D721Med (cell line): ENCODE measurements around the gene TSC22D1.

Experiments used
- DNase-seq: peaks from one replicate; pipeline ENCODE4 v3.0.0; 2011; ENCODE audit warnings: low spot score; ENCODE audit not compliant: insufficient read length
- FAIRE-seq: peaks from 2 replicates; lab custom pipeline; 2011; peaks lifted over from hg19 to GRCh38; lab: Jason Lieb, UNC
- CTCF ChIP-seq: IDR thresholded peaks from 2 replicates; pipeline ENCODE4 v1.5.1; 2012; ENCODE audit warnings: mild to moderate bottlenecking, control low read depth; ENCODE audit not compliant: insufficient read depth; ENCODE audit errors: missing control alignments

The TSC22D1 gene

GRCh38 chr13:44451126-44451525 lies 125.0 kb downstream of the TSC22D1 start:
- no peak for FAIRE-seq
- no peak for TF ChIP-seq CTCF
- DNase-seq = no peak

DNA sequence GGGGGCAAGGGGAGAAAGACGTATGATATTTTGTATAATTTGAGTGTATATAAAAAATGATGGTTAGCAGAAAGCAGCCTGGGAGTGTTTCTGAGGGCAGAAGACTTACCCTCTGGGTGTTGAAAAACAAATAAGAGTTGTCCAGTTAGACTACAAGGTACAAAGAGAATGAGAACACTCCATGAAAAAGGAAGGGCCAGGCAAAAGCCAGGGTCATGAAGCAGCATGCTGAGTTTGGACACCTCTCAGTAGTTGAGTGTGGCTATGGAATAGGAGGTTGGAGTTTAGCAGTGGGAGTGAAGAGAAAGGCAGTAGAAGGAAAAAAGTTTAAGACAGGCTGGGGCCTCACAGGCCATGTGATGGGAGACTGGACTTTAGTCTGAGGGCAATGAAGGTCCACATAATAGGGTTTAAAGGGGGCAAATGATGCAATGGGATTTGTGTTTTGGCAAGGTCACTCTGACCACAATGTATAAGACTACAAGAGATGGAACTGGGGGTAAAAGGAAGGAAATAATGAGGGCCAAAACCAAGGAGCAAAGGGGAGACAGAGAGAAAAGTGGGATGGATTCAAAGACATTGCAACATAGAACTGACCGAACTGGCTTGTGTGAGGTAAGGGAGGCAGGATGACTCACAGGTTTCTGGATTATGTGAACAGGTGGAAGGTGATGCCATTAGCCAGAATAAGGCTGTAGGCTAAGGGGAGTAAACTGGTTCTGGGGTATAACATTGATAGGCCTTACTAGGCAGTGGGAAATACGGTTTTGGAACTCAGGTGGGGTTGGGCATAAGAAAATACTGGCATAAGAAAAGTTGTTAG lies 125.9 kb downstream of the TSC22D1 start:
- DNase-seq = no peak
- no peak for TF ChIP-seq CTCF
- no peak for FAIRE-seq

DNA sequence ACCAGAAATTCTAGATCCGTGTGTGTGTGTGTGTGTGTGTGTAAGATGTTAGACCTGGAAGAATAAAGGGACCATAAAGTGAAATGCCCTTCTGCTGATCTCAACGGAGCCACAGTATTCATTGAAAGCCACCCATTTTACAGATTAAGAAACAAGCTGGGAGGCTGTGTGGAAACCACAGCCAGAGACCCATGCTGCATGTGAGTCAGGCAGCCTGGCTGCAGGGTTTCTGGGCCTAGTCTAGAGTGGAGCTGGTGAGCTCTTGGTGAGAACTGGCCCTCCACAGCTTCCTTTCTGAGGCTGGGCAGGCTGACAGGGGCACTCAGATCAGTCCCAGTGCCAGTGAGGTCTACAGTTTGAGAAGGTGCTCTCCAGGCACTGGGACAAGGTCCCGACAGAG lies 127.3 kb downstream of the TSC22D1 start:
- DNase-seq (no peak), FAIRE-seq (no peak)
- TF ChIP-seq CTCF = no peak

- DNase-seq (no peak), FAIRE-seq (no peak)
- TF ChIP-seq CTCF = no peak
Measured at GRCh38 chr13:44448373-44448772, 127.8 kb downstream of the TSC22D1 start.

- no peak for DNase-seq
- FAIRE-seq = no peak
- no peak for TF ChIP-seq CTCF
Measured at GRCh38 chr13:44447783-44448321, 128.3 kb downstream of the TSC22D1 start.

DNA sequence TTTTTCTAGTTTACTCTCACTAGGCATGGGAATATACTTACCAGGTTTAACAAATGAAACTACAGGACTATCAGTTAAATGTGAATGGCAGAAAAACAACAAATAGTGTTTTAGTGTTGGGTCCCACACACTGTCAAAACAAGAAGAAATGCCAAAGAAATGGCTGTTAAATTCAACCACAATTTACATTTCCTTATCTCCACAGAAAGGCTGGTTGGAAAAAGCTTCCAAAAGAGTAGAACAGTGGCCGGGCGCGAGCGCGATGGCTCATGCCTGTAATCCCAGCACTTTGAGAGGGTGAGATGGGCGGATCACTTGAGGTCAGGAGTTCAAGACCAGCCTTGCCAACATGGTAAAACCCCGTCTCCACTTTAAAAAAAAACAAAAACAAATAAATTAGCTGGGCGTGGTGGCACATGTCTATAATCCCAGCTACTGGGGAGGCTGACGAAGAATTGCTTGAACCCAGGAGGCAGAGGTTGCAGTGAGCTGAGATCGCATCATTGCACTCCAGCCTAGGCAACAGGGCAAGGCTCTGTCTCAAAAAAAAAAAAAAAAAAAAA lies 136.0 kb downstream of the TSC22D1 start:
- no peak for TF ChIP-seq CTCF
- FAIRE-seq (no peak), DNase-seq (no peak)

DNA sequence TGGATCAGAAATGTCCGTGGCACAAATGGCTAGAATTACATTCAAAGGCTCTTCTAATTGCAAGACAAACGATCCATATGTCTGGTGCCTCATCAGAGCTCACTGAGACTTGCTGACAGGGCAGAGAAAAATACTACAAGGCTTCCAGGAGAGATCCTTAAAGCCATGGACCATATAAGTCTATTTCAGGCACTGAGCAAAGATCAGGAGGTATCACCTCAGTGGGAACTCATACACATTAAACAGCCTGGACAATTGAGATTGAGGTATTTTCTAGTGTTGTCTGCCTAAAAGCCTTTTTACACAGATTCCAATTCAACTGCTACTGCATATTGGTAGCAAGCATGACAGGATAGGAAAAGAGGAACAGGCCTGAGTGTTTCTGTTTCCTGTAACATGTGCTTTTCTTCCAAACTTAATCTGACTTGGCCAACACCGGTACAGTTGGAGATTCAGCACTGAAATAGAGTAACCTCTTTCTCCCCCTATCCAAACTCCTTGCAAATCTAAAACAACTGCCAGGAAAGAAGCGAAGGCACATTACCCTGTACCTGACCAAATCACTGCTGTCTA lies 136.6 kb downstream of the TSC22D1 start:
- FAIRE-seq (no peak), DNase-seq (no peak)
- no peak for TF ChIP-seq CTCF
